ENCODE measurements around the gene KDM6A.
"Not testable (repeated sequence)": the region's sequence is repeated elsewhere in the genome, so short reads cannot be mapped to it uniquely, and the experiment has no call there.

KDM6A gene

DNA sequence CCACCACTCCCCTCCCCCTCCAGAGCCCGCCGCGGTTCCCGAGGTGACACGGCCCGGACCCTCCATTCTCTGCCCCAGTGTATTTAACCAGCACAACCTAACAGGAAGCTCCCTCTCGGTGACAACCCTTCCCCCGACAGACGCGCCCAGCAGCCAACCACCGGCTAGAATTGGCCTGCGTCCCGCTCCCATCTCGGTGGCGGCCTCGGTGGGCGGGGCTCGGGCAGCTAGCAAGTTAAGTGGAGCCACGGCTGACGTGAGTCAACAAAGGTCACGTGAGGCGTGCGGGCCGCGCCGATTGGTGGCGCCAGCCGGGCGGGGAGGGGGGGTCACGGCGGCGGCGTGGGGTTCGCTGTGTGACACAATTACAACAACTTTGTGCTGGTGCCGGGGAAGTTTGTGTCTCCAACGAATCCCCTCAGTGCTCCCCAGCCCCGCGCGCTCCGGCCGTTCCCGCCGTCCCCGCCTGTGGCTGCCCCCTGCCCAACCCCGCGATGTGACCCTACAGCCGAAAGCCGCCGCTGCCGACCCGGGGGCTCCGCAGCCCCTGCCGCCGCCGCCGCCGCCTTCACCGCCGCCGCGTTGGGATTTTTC, at the start of gene KDM6A:
Gene KDM6A (plus strand): TSS at position 368 of the 594 bp plus-strand sequence. CDS start 364 bp downstream, outside the sequence.
- DNase-seq (ENCODE audit: low read depth in 2 of 2): peak; percentile 87 to 90

DNA sequence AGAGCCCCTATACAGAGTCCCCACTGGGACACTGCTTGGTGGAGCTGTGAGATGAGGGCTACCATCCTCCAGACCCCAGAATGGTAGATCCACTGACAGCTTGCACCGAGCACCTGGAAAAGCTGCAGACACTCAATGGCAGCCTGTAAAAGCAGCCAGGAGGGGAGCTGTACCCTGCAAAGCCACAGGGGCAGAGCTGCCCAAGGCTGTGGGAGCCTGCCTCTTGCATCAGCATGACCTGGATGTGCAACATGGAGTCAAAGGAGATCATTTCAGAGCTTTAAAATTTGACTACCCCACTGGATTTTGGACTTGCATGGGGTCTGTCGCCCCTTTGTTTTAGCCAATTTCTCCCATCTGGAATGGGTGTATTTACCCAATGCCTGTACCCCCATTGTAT, 49.8 kb upstream of the KDM6A start:
- not testable (repeated sequence) for DNase-seq (ENCODE audit: low read depth in 2 of 2)

DNA sequence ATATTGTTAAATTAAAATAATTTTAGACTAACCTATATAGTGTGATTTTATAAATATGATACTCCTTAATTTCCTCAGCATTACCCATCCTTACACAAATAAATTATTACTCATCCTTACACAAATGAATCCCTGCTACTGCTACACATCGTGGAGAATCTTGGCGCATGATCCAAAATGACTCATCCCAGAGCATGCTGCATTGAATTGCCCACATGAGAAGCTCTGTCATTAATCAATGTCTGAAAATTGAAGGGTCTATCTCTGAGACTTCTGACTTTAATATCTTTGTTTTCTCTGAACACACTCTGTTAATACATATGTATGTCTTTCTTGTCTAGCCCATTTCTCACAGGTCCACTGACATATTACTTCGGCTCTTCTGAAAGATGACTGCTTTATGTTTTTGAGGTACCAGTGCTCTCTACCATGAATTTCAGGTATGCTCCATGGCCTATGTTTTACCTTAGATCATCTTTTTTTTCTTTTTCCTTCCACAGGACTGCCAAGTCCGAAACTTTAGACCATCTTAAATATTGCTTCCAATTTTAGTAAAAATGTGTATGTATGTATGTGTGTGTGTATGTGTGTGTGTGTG, 44.9 kb upstream of the KDM6A start:
- DNase-seq (ENCODE audit: low read depth in 2 of 2): no peak

DNA sequence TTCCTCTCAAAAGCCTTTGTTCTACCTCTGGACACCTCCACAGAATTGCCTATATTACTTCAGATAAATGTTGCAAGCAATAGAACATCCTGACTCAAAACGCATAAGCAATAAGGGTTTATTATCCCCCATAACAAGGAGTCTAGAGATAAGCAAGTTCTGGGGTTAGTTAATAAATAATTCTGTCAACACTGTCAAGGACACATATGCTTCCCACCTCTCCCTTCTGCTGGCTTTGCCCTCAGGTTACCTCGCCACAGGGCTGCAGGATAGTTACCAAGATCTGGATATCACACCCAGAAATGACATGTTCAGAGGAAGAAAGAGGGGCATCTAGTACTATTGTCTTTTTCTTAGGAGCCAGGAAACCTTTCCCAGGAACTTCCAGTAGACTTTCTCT, 43.2 kb upstream of the KDM6A start:
- no peak for DNase-seq (ENCODE audit: low read depth in 2 of 2)

DNA sequence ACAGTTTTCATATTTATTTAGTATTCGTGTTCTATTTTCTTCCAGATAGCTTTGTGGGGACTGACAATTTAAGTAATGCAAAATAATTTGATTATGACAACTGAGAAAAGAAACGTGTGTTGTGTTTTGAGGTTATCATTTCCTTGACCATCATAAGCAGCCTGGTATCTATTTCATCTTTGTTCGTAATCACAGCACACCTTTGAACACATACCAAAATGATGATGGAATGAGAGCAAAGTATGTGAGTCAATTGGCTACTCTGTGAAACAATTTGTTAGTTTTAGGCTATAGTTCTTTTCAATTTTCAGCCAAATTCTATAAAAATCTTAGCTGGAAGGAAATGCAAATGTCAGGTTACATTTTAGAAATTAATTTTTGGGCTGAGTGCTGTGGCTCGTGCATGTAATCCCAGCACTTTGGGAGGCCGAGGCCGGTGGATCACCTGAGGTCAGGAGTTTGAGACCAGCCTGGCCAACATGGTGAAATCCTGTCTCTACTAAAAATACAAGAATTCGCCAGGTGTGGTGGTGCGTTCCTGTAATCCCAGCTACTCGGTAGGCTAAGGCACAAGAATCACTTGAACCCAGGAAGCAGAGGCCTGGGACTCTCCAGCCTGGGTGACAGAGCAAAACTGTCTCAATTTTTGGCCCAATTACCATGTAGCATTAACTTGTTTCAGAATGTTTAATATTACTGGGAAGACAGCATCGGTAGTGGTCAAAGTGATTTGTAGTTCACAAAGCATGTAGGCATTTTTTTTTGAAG, 30.3 kb upstream of the KDM6A start:
- DNase-seq (ENCODE audit: low read depth in 2 of 2): no peak

DNA sequence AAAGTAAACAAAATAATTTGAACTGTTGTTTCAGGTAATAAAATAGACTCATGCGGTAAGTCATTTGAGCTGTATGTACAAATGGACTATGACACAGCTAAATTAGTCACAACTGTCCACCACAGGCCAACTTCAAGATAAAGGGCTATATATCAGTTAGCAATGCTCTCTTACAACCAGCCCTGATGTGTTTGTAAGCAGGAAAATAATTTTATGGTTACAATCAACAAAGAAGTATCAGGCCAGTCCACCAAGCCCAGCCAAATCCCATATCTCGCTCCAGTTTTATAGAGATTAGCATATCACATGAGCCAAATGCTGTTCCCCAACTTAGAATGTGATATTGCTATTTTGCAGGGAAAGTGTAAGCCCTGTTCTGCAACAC, 29.7 kb upstream of the KDM6A start:
- DNase-seq (ENCODE audit: low read depth in 2 of 2): no peak

DNA sequence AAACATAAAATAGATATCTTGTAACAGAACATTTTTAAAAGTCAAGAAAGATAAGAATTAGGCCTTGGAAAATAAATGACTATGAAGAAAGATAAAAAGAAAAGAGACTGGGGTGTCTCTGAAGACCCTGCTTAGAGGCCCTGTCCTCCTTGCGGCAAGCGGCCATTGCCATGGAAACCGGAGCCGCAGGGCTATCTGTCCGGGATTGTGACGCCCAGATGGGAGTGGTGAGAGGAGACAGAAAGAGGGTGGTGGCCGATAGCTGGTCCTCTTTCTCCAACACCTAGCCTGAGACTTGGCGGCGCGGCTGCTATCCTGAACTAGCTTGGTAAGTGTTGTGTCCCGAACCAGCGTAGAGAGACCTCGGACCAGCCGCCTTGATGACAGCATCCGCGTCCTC, 29.2 kb upstream of the KDM6A start, which contains the start of gene DUSP21:
Gene DUSP21 (plus strand): TSS at position 269 of the 400 bp plus-strand sequence. CDS start 112 bp downstream, at position 381.
- DNase-seq (ENCODE audit: low read depth in 2 of 2): no peak

DNA sequence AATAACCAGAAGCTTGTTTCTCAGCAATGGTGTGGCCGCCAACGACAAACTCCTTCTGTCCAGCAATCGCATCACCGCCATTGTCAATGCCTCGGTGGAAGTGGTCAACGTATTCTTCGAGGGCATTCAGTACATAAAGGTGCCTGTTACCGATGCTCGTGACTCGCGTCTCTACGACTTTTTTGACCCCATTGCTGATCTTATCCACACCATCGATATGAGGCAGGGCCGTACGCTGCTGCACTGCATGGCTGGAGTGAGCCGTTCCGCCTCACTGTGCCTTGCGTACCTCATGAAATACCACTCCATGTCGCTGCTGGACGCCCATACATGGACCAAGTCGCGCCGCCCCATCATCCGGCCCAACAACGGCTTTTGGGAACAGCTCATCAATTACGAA, 28.8 kb upstream of the KDM6A start:
- DNase-seq (ENCODE audit: low read depth in 2 of 2): no peak

DNA sequence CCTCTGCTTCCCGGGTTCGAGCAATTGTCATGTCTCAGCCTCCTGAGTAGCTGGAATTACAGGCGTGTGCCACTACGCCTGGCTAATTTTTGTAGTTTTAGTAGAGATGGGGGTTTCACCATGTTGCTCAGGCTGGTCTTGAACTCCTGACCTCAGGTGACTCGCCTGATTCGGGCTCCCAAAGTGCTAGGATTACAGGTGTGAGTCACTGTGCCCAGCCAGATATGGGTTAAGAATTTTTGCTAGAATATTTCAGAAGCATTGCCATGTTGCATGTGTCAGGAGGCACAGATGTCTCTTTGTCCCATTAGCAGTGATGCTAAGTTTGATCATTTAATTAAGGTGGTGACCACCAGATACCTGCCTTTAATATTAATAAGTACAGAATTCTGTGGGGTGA, 22.1 kb upstream of the KDM6A start:
- DNase-seq (ENCODE audit: low read depth in 2 of 2): not testable (repeated sequence)

DNA sequence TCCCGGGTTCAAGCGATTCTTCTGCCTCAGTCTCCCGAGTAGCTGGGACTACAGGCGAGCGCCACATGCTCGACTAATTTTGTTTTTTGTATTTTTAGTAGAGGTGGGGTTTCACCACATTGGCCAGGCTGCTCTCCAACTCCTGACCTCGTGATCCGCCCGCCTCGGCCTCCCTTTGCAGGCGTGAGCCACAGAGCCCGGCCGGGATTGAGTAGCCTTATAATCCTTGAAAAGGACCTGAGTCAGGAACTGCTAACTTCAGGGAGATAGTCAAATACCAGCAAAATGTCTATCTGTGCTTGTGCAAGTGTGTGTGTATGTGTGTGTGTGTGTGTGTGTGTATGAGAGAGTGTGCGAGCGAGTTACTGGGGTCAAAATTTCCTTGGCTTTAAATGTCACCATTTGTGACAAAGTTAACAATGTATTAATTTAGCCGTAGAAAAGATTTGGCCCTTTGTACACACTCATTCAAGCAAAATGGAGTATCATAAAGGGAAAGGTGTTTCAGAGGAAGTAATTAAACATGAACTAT, 1.8 kb upstream of the KDM6A start:
- no peak for DNase-seq (ENCODE audit: low read depth in 2 of 2)

DNA sequence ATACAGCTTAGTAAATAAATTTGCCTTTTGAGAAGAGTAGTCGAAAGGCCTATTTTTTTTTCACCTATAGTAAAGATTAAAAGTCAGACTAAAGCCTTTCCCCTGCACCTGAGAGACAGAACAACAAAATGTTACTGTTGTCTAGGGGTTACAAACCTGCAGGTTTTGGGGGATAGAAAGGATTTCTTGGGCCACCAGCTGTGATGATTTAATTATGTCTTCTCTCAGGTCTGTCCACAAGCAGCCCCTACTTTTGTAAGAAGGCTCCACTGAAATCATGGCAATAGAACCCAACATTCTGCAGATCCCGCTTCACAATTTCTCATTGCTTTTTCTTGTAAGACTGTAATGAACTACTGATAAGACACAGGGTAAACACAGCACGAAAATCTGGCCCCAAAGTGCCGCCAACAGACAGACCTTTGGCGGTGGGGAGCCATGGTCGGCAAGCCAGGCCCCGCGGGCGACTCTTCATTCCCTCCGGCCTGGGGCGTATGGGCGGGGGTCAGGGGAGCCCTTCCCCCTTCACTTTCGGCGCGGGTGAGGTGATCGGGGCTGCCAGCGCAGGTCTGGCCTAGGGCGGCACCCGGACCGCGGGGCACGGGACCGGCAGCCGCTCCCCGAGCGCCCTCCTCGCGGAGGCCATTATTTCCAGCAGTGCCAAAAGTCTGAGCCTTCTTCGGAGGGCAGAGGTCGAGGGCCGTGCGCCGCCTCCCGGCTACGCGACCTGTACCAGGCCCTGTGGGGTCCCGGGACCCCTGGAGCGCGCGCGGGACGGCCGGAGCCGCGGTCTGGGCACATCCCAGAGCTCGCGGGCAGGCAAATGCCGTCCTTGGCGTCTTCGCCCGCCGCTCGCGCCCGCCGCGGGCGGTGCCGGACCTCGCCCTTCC, 812 bp upstream of the KDM6A start:
- DNase-seq (ENCODE audit: low read depth in 2 of 2): no peak

DNA sequence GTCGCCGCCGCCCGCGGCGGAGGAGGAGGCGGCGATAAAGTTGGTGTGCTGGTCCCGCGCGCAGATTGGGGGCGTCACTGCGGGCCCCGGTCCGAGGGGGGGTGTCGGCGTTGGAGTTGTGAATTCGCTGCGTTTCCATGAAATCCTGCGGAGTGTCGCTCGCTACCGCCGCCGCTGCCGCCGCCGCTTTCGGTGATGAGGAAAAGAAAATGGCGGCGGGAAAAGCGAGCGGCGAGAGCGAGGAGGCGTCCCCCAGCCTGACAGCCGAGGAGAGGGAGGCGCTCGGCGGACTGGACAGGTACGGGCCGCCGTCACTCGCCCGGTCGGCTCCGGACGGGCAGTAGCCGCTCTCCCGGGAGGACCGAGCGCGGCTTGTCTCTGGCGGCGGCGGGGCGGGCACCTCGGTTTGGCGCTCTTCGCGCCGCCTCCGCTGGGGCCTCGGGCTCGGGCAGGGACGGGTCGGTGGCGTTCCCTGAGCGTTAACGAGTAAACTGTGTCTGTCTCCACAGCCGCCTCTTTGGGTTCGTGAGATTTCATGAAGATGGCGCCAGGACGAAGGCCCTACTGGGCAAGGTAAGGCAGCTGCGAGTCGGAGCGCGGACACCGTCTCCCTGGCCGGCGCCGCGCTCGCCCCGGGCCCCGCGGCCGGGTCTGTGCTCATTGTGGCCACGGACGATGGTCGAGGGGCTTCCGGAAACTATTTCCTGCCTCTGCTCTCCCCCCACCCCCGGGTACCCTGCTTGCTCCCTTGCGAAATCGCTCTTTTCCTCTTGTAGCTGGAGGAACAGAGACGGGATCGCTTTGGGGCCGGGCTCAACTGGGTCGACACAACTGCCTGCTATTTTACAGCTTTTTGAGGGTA, 658 bp downstream of the KDM6A start:
- DNase-seq (ENCODE audit: low read depth in 2 of 2): peak in 1 of 2 experiments; percentile 12

DNA sequence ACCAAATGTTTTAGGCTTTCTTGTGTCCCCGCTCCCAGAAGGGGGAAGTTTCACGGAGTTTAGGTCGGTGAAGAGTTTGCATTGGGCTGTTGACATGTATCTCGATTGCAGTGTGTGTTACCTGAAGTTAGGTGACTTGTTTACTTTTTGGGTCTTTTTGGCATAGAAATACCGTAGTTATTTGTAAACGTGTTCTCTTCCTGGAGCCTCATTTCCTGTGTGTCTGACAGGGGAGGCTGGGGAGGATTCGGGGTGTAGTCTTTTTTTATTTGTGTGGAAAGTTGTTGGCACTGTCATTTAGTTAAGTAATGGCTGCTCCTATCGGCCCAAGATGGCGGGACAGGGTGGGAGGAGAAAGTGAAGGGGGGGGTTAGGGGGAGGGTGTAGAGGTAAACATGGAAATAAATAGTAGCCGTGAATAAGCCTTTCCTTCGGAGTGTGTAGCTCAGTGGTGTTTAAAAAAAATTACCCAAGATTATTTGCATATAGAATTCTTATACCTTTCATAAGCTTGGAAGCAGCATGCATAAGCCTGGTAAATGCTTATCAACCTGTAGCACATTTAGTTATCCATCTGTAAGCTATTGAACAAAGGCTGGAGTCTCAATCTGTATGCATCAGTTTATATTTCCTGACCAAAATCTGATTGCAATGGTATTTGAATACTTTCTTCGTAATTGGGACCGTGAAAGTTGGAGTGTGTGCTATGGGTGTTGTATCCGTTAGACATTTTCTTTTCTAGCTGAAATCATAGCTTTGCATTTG, 1.6 kb downstream of the KDM6A start:
- DNase-seq (ENCODE audit: low read depth in 2 of 2): peak in 1 of 2 experiments; percentile 29

DNA sequence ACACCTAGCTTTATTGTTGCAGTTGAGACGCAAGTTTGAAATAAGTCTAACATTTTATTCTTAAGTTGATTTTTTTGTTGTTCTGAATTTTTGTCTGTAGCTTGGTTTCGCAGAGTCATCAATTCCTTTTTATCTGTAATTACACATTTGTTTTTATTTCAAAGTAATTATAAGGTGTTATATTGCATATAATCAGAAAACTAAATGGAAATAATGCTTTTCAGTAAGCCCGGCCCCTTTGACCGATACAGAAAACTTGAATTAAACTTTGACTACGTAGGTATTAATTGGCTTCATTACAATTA, 2.1 kb downstream of the KDM6A start:
- DNase-seq (ENCODE audit: low read depth in 2 of 2): no peak

DNA sequence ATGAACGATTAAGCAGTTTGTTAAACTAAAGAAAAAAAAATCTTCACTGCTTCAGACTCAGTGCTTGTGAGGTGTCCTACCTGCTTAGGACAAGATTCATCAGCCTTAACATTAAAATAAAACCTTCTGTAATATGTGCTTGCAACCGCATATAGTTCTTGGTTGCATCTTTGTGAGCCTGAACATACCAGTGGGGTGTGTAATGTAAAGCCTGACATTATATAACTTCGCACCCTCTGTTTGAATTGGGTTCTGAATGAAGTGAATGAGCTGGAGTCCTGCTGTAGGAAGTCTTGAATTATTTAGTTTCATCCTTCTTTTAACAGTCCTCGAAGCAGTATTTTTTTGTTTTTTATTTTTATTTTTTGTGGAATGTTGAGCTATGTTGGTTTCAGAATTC, 3.1 kb downstream of the KDM6A start:
- DNase-seq (ENCODE audit: low read depth in 2 of 2): no peak

DNA sequence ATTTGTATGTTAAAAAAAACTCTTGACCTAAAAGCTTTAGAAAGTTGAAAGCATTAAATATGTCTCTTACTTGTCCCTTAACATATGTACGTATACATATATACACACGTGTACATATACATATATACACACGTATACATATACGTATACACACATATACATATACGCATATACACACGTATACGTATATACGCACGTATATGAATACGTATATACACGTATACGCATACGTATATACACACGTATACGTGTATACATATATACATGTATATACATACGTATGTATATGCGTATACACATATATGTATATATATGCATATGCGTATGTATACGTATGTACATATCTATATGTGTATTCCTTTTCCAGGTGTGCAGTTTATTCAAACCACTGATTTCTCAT, 3.8 kb downstream of the KDM6A start:
- DNase-seq (ENCODE audit: low read depth in 2 of 2): no peak

DNA sequence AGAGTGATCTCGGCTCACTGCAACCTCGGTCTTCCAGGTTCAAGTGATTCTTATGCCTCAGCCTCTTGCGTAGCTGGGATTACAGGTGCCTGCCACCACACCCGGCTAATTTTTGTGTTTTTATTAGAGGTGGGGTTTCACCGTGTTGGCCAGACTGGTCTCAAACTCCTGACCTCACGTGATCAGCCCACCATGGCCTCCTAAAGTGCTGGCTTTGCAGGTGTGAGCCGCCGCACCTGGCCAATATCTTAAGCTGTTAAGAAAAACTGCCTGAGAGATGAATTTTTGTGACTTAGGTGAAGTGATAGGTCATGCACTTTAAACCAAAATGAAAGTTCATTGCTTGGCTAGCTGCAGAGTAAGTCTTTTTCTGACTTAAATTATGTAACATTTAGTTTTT, 5.8 kb downstream of the KDM6A start:
- DNase-seq (ENCODE audit: low read depth in 2 of 2): no peak

DNA sequence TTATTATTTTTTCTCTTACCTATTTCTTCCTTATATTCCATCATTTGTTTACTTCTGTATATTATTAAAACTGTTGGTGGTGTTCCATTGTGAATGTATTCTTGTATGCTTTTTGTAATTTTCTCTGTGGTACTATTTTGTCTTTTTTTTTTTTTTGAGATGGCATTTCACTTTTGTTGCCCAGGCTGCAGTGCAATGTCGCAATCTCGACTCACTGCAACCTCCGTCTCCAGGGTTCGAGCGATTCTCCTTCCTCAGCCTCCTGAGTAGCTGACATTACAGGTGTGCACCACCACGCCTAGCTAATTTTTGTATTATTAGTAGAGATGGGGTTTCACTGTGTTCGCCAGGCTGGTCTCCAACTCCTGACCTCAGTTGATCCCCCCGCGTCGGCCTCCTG, 8.6 kb downstream of the KDM6A start:
- DNase-seq (ENCODE audit: low read depth in 2 of 2): no peak

DNA sequence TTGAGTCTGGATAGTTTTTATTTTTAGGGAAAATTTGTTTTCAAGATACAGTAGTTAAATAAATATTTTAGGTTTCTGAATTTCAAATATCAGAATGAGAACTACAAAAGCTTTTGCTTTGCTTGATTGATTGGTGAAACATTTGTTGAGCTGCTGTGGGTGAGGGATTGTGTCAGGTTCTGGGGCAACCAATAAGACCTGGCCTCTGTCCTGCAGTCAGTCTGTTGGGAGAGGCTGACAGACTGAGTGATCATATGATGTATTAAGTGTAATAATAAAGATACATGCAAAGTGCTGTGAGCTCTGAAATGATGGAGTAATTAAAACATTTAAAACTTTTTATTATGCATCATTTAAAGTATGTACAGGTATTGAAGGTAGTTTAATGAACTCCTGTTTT, 9.6 kb downstream of the KDM6A start:
- DNase-seq (ENCODE audit: low read depth in 2 of 2): no peak

DNA sequence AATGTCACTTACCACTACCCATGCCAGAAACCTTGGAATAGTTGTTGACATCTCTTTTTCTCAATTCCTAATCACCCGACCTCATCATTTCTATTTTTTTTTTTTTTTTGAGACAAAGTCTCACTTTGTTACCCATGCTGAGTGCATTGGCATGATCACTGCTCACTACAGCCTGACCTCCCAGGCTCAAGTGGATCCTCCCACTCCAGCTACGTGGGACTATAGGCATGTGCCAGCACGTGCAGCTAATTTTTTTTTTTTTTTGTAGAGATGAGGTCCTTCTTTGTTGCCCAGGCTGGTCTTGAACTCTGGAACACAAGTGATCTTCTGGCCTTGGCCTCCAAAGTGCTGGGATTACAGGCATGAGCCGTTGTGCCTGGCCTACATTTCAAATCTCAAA, 12.0 kb downstream of the KDM6A start:
- no peak for DNase-seq (ENCODE audit: low read depth in 2 of 2)
